Measurements from ENCODE around the gene TTC22. TPM values are rescaled to one million over a fixed set of nuclear protein-coding genes. Genes with fewer than 3 reads are reported as not detected.

TTC22 gene
- total and polyA plus RNA-seq, 12 donors: 0.06 to 1.0 (median 0.15) TPM; not detected in 5

GRCh38 chr1:54798206-54798605, 2.9 kb downstream of the TTC22 start:
- peaks cover 0 to 53% (median 40%) of the 10 kb centered on the region in 7 donors for H3K27me3 ChIP-seq
- no peak for TF ChIP-seq CTCF (IDR thresholded peaks at IDR 0.05)
- no peaks in the 10 kb centered on the region for H3K36me3 ChIP-seq
- H3K4me3 ChIP-seq: no peak overlapping the region
- intact Hi-C loops (cut with DNase I): loop anchor here in 1 of 10 donors (10.0 kb wide), 1 partner anchor 283 kb away; no protein-coding TSS in a partner anchor
- ATAC-seq (no peak), DNase-seq (no peak)
- H3K27ac ChIP-seq: no peak overlapping the region
- 70 to 73% methylated on average over 3 of the region's 3 CpGs for WGBS, 2 donors
- H3K4me1 ChIP-seq: peaks cover 0 to 29% (median 9%) of the 10 kb centered on the region in 9 donors
- H3K9me3 ChIP-seq: no peaks in the 10 kb centered on the region

- intact Hi-C loops (cut with DNase I): loop anchor here in 1 of 10 donors (10.0 kb wide), 1 partner anchor 282 kb away; no protein-coding TSS in a partner anchor
- no peak overlapping the region for H3K4me3 ChIP-seq
- DNase-seq (no peak), ATAC-seq (no peak)
- peaks cover 0 to 9% (median 3%) of the 10 kb centered on the region in 11 donors for H3K9me3 ChIP-seq
- no peaks in the 10 kb centered on the region for H3K36me3 ChIP-seq
- H3K4me1 ChIP-seq: peaks cover 0 to 27% (median 9%) of the 10 kb centered on the region in 9 donors
- TF ChIP-seq CTCF (IDR thresholded peaks at IDR 0.05): no peak
- 88 to 90% methylated on average over 2 of the region's 2 CpGs for WGBS, 2 donors
- H3K27ac ChIP-seq: no peak overlapping the region
- H3K27me3 ChIP-seq: peaks cover 3 to 48% (median 41%) of the 10 kb centered on the region in 7 donors
Observed at GRCh38 chr1:54796902-54797301, 4.2 kb downstream of the TTC22 start.

GRCh38 chr1:54795841-54796468, 5.2 kb downstream of the TTC22 start:
- ATAC-seq (no peak), DNase-seq (no peak)
- Histone ChIP-seq H3K27ac (no peak overlapping the region), H3K9me3 (peaks cover 0 to 12% (median 5%) of the 10 kb centered on the region in 11 donors), H3K4me1 (peaks cover 0 to 18% (median 5%) of the 10 kb centered on the region in 9 donors), H3K4me3 (no peak overlapping the region), H3K27me3 (peaks cover 3 to 42% (median 37%) of the 10 kb centered on the region in 7 donors), H3K36me3 (no peaks in the 10 kb centered on the region)
- no peak for TF ChIP-seq CTCF (IDR thresholded peaks at IDR 0.05)
- intact Hi-C loops (cut with DNase I): loop anchor here in 1 of 10 donors (10.0 kb wide), 1 partner anchor 281 kb away; no protein-coding TSS in a partner anchor
- 89 to 92% methylated on average over 18 of the region's 18 CpGs for WGBS, 2 donors

GRCh38 chr1:54795356-54795665, 5.8 kb downstream of the TTC22 start:
- Histone ChIP-seq H3K9me3 (peaks cover 0 to 12% (median 5%) of the 10 kb centered on the region in 11 donors), H3K36me3 (no peaks in the 10 kb centered on the region), H3K4me1 (peaks cover 0 to 13% (median 0%) of the 10 kb centered on the region in 9 donors), H3K27ac (no peak overlapping the region), H3K4me3 (no peak overlapping the region), H3K27me3 (peaks cover 3 to 35% (median 30%) of the 10 kb centered on the region in 7 donors)
- ATAC-seq (no peak), DNase-seq (no peak)
- WGBS, 2 donors: 58 to 70% methylated on average over 4 of the region's 4 CpGs
- TF ChIP-seq CTCF (IDR thresholded peaks at IDR 0.05): no peak
- intact Hi-C loops (cut with DNase I): loop anchor here in 1 of 10 donors (10.0 kb wide), 1 partner anchor 281 kb away; no protein-coding TSS in a partner anchor
